HAP-1 (cell line): ENCODE measurements around the gene MITF.

Experiments used
- DNase-seq, 2 experiments: peaks; one replicate each; pipeline ENCODE4 v3.0.0-alpha.2; 2016 to 2020; ENCODE audit warnings: low spot score in 2 of 2
- H3K27me3 ChIP-seq: fragments of 250-450 bp; sonication (Bioruptor Pico); 2 replicates; pipeline ENCODE4 v1.5.1; 2020; ENCODE audit warnings: low read depth, mild to moderate bottlenecking, moderate library complexity
- H3K36me3 ChIP-seq: fragments of 250-450 bp; sonication (Bioruptor Pico); replicated peaks from 2 replicates; pipeline ENCODE4 v1.5.1; 2020; ENCODE audit warnings: mild to moderate bottlenecking
- H3K4me1 ChIP-seq: fragments of 250-450 bp; sonication (Bioruptor Pico); 2 replicates; pipeline ENCODE4 v1.5.1; 2020; ENCODE audit warnings: mild to moderate bottlenecking
- H3K4me3 ChIP-seq: fragments of 250-450 bp; sonication (Bioruptor Pico); 2 replicates; pipeline ENCODE4 v1.5.1; 2020; ENCODE audit warnings: mild to moderate bottlenecking, moderate library complexity
- H3K9me3 ChIP-seq: fragments of 250-450 bp; sonication (Bioruptor Pico); 2 replicates; pipeline ENCODE4 v1.5.1; 2020; ENCODE audit warnings: mild to moderate bottlenecking, moderate library complexity
- in situ Hi-C: fragments of 300-500 bp; cut with MboI; formaldehyde crosslinking; loops from 3 replicates; pipeline ENCODE4 v1.14.3; 2020; ENCODE audit warnings: low sequenced_read_pairs, inconsistent platforms, mixed read lengths

Gene MITF

DNA sequence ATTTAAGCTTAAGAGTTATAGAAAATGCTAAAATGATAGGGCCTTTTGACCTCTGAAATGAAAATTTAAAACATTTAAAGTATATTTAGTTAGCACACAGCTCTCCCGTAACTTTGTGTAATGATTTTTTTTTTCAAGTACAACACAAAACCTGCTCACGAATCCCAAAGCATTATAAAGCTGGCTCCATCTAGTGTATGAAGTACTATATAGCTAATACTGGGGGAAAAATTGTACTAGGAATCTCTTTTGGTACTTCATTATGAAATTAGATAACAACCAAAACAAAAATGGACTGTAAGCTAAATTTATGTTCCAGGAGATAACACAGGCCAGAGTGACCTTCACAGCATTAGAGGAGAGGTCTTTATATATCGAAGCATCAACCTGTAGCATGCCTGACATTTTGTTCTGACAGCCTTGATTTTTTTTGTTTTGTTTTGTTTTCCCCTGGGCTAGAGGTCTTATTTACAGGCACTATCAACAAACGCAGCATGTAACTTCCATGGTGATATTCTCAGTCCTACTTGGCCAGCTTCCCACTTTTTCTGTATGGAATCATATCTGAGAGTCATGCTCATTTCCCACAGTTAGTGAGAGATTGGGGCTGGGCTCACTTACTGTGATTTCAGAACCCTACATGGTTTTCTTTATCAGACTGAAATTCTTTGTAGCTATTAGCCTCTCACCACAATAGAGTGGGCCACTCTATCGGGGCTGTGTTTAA, 116.3 kb downstream of the MITF start:
- in situ Hi-C loops, result no loop called here
- DNase-seq, result peak in 1 of 2 experiments; percentile 46

DNA sequence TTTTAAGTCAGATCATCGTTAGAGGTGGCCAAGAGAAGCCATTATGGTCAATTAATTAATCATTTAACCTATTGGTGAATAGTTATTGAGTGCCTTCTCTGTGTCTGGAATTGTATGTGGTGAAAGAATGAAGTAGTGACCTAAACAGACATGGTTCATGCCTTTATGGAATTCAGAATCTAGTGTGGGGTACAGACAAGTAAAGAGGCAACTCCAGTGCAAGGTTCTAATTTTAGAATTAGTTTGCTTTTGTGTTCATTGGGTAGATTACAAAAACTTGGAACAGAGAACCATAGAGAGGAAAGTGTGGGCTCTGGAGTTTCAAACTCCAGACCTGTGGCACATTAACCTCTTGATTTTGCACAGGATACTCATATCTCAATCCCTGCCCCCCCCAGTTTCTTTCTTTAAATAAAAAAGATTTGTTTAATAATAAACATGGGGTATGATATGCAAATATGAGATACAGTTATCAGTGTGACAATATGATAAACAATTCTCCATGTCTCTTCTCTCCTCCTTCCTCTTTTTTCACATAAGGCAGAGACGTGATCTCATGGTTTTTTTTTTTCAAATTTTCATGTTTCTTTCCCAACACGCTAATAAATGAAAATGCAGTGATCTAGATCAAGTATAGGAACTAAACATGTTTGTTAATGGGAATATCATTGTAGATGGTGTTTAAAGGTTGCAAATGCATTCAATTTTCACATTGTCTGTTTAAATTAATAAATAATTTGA, 117.9 kb downstream of the MITF start:
- no peak overlapping the region for H3K4me3 ChIP-seq
- no peak for DNase-seq
- in situ Hi-C loops, result no loop called here
- no peaks in the 10 kb centered on the region for H3K4me1 ChIP-seq
- no peaks in the 10 kb centered on the region for H3K9me3 ChIP-seq
- no peaks in the 10 kb centered on the region for H3K36me3 ChIP-seq
- no peaks in the 10 kb centered on the region for H3K27me3 ChIP-seq

More for the DNA sequence above, 116.3 kb downstream of the MITF start:
- H3K36me3 ChIP-seq, result no peaks in the 10 kb centered on the region
- no peaks in the 10 kb centered on the region for H3K4me1 ChIP-seq
- H3K4me3 ChIP-seq, result no peak overlapping the region
- H3K9me3 ChIP-seq, result no peaks in the 10 kb centered on the region
- H3K27me3 ChIP-seq, result no peaks in the 10 kb centered on the region

DNA sequence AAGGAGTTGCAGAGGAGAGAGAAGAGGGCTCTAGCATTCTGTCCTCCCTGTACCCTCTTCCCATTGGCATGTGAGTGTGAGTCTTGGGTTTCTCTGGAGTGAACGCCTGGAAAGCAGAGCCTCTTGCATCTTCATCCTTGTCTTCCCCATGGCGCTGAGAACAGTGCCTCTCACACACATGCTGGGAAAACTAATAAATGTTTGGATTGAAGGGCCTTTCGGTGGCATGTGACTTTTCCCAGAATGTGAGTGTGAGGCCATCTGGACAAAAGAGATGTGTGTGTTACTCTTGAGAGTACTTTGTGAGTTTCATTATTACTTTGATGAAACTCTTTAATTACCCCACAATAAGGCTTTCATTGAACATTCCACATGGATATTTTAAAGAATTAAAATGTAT, 122.3 kb downstream of the MITF start:
- no peaks in the 10 kb centered on the region; the same call in 1 of the 2 replicates for H3K4me1 ChIP-seq
- no peak overlapping the region for H3K4me3 ChIP-seq
- no peaks in the 10 kb centered on the region for H3K9me3 ChIP-seq
- no peaks in the 10 kb centered on the region for H3K36me3 ChIP-seq
- DNase-seq, result no peak
- in situ Hi-C loops, result no loop called here
- H3K27me3 ChIP-seq, result no peaks in the 10 kb centered on the region

DNA sequence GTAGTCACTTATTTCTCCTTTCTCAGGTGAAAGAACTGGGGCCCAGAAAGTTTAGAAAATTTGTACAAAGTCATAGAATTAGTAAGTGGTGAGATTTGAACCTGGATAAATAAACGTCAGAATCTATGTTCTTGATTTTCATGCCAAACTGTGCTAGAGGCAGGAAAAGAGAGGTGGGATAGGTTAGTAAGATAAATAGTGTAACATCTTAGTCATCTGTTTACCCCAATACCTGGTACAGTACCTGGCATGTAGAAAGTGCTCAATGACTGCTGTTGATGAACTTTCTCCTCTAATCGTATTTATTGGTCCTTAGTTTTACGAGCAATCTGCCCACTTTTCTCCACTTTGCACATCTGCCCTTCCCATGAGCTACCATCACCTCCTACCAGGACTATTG, 124.9 kb downstream of the MITF start:
- no peak overlapping the region for H3K4me3 ChIP-seq
- peaks cover 5% of the 10 kb centered on the region; the same call in 1 of the 2 replicates for H3K4me1 ChIP-seq
- H3K36me3 ChIP-seq, result no peaks in the 10 kb centered on the region
- no peak for DNase-seq
- H3K9me3 ChIP-seq, result no peaks in the 10 kb centered on the region
- no peaks in the 10 kb centered on the region for H3K27me3 ChIP-seq
- in situ Hi-C loops, result no loop called here

DNA sequence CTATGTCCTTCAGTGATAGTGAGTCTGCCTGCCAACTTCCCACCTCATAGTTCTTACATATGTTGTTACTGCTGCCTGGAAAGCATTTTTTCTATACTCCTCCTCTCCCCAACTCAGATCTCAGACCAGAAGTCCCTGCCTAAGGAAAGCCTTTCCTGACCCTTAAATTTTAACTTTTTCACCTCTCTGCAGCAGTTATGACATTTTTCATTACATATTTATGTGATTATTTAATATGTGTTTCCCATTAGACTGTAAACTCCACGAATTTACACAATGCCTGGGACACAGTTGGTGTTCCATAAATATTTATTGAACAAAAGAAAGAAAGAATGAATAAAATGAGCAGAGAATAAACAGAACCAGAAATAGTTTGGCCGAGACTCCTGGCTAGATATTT, 125.5 kb downstream of the MITF start:
- no peaks in the 10 kb centered on the region for H3K36me3 ChIP-seq
- no peak for DNase-seq
- in situ Hi-C loops, result no loop called here

DNA sequence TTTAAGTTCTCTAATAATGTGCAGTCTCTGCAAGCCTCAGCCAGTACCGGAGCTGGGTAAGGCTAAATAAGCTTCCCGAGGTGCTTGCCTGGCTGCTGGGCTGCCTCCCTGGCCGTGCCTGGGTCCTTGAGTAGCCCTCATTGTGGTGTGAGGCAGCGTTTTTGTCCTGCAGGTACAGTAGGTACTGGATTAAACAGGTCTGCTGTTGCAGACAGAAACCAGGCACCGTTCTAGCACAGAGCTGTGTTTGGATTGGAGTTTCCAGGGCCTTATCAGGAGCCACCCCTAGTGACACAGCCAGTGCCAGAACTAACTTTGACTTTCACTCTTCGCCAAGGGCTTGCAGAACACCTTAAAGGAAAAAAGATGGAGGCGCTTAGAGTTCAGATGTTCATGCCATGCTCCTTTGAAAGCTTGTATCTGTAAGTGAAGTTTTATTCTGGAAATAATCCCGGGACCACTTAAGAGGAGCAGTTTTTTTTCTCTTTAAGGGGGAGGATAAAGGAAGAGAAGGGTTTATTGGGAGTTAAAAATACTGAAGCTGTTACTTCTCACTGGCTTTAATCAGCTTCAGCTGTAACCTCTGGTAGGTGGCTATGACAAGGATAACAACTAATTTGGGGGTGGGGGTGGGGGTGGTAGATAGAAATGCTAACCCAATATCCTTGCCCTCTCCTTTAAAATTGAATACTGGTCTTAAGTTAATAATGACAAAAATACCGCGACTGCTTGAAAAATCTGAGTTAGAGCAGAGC, 126.8 kb downstream of the MITF start:
- no peak overlapping the region for H3K4me3 ChIP-seq
- H3K9me3 ChIP-seq, result no peaks in the 10 kb centered on the region
- in situ Hi-C loops, result no loop called here
- no peaks in the 10 kb centered on the region for H3K27me3 ChIP-seq
- DNase-seq, result no peak
- H3K36me3 ChIP-seq, result no peaks in the 10 kb centered on the region
- H3K4me1 ChIP-seq, result peaks cover 5% of the 10 kb centered on the region; the same call in 1 of the 2 replicates

More for the DNA sequence above, 125.5 kb downstream of the MITF start:
- Histone ChIP-seq H3K9me3 (no peaks in the 10 kb centered on the region), H3K27me3 (no peaks in the 10 kb centered on the region), H3K4me1 (peaks cover 5% of the 10 kb centered on the region; the same call in 1 of the 2 replicates), H3K4me3 (no peak overlapping the region)

DNA sequence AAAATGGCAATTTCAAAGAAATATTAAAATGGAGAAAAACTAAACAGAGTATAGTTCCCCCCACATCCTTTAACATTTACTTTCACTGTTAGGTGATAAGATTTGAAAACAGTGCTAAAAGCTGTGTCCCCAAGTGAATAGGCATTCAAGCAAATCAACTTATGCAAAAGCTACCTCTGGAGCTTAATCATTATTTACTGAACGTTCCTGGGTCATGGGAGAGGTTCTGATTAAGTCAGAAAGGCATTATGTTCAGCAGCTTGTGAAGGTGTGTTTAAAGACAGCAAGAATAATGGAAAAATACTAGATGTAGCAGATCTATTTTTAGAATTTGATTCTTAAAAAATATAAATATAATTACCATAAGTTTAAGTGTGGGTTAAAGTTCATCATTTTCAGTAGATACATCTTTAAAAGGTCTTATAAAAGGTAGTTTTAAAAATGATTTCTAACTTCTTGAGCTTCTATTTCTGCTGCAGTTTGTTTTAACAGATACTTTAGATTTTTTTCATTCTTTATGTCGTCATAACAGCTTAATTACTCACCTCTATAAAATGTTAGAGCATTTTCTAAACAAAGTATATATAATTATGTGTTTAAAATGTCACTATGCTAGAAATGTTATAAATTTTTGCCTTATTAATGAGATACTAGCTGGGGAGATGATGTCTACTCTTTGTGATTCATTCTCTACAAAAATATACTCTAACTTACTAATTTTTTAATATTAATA, 127.9 kb downstream of the MITF start:
- peaks cover 5% of the 10 kb centered on the region; the same call in 1 of the 2 replicates for H3K4me1 ChIP-seq
- in situ Hi-C loops, result no loop called here

DNA sequence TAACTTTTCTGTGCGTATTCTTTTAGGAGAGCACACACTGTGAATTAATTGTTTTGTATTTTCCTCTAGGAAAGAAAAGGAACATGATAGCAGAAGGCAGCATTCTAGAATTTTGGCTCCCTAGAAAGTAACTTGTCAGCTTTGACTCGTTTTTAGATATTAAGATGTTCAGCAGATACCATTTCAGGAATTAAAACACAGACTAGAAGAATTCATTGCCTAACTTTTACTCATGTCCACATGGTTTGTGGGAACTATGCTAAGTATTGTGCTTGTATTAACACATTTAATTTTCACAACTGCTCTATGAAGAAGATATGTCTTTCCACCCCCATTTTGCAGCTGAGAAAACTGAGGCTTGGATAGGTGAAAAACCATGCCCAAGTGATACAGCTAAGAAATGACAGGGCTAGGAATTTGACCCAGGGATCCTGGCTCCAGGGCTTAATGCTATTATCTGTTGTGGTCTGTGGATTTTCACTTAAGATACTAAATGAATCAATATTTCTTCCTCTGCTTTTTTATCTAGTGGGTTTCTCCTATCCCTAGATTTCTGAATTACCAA, 128.8 kb downstream of the MITF start:
- in situ Hi-C loops, result no loop called here
- Histone ChIP-seq H3K4me3 (no peak overlapping the region), H3K4me1 (peaks cover 5% of the 10 kb centered on the region; the same call in 1 of the 2 replicates), H3K27me3 (no peaks in the 10 kb centered on the region), H3K9me3 (no peaks in the 10 kb centered on the region), H3K36me3 (no peaks in the 10 kb centered on the region)
- DNase-seq, result no peak

More for the DNA sequence above, 127.9 kb downstream of the MITF start:
- no peak overlapping the region for H3K4me3 ChIP-seq
- no peaks in the 10 kb centered on the region for H3K27me3 ChIP-seq
- H3K36me3 ChIP-seq, result no peaks in the 10 kb centered on the region
- H3K9me3 ChIP-seq, result no peaks in the 10 kb centered on the region
- no peak for DNase-seq

DNA sequence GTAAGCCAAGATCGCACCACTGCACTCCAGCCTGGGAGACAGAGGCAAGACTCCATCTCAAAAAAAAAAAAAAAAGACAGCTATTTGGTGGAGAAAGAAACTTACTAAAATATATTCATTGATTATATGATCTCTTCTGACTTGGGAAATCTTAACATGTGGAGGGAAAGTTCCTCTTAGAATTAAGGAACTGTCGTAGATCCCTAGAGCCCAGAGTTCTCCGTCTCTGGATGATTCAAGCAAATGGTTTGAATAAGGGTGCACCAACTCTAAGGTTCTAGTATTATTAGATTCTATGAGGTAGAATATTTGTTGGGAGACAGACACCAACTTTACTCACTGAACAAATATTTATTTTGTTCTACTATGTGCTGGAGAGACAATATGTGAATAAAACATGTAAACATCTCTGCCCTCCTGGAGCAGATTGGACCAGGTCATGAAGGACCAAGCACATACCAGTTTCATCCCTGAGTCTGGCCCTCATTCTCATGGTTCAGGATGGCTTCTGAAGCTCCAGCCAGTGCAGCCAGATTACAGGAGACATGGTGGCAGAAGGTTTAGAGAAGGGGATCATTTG, 129.7 kb downstream of the MITF start:
- in situ Hi-C loops, result no loop called here
- DNase-seq, result no peak
- H3K9me3 ChIP-seq, result no peaks in the 10 kb centered on the region

DNA sequence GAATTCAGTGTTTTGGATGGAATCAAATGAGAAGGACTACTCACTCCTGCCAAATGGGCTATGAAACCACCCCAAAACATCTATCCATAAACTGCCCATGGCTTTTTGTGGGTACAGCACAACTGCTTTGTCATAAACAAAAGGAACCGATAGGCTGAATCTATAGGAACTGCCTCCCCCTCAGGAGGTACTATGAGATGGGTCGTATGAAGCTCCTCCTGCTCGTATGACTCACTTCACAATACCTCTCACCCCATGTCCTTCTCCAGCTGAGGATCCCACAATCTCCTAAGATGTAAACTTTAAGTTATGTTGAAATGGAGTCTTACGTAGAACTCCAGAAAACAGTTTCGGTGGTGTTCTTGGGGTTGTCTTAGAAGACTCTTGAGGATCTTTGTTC, 130.4 kb downstream of the MITF start:
- no peak for DNase-seq
- in situ Hi-C loops, result no loop called here
- H3K4me3 ChIP-seq, result no peak overlapping the region
- no peaks in the 10 kb centered on the region for H3K9me3 ChIP-seq
- H3K36me3 ChIP-seq, result no peaks in the 10 kb centered on the region
- no peaks in the 10 kb centered on the region for H3K27me3 ChIP-seq
- peaks cover 5% of the 10 kb centered on the region; the same call in 1 of the 2 replicates for H3K4me1 ChIP-seq

More for the DNA sequence above, 129.7 kb downstream of the MITF start:
- Histone ChIP-seq H3K36me3 (no peaks in the 10 kb centered on the region), H3K4me1 (peaks cover 5% of the 10 kb centered on the region; the same call in 1 of the 2 replicates), H3K27me3 (no peaks in the 10 kb centered on the region), H3K4me3 (no peak overlapping the region)

DNA sequence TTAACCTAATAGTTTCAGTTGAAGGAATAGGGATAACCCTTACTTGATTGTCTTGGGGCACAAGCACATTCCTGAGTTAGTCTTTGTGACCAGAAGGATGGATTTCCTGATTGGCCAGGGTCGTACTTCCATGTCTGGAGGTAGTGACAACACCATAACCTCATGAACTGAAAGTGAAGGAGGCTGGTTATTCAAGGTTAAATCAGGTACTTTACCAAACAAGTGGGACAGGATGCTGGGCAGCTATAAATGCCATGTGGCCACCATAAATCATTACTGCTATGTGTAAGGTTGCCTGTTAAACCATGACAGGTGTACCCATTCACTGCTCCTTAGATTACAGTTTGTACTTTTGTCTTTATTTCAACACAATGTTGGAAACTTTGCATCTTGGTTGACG, 132.0 kb downstream of the MITF start:
- DNase-seq, result no peak
- no peaks in the 10 kb centered on the region for H3K27me3 ChIP-seq
- in situ Hi-C loops, result no loop called here

DNA sequence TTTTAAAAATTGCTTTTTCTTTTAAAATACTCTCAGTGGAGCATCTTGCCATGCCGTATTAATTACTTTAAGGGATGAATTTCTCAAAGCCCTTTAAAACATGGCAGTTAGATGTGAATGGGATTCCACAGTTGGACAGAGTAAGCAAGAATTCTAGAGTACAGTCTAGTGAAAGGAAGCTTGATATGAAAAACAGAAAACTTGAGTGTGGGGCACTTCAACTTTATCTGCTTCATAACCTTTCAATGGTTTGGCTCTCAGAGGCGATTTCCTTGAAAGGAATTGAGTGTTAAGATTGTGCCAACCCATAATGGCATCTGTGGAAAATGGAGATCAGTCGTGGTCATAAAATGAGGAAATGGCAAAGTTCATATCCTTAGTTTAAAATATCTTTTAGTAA, 132.6 kb downstream of the MITF start:
- in situ Hi-C loops, result no loop called here
- no peaks in the 10 kb centered on the region for H3K27me3 ChIP-seq
- no peaks in the 10 kb centered on the region for H3K36me3 ChIP-seq
- H3K4me1 ChIP-seq, result peaks cover 4% of the 10 kb centered on the region; the same call in 1 of the 2 replicates
- DNase-seq, result no peak
- H3K4me3 ChIP-seq, result no peak overlapping the region
- H3K9me3 ChIP-seq, result no peaks in the 10 kb centered on the region

More for the DNA sequence above, 132.0 kb downstream of the MITF start:
- H3K36me3 ChIP-seq, result no peaks in the 10 kb centered on the region
- no peaks in the 10 kb centered on the region for H3K9me3 ChIP-seq
- H3K4me3 ChIP-seq, result no peak overlapping the region
- peaks cover 5% of the 10 kb centered on the region; the same call in 1 of the 2 replicates for H3K4me1 ChIP-seq
